Common myeloid progenitor, CD34-positive (primary cell): ENCODE data around the gene TBC1D22A.

Experiments used
- CTCF ChIA-PET: fragments of 350-600 bp; sonication (Branson Sonifier 250); formaldehyde crosslinking; loops from one replicate; lab custom pipeline; 2021; ENCODE audit warnings: antibody characterized with exemption; lab: Charles Lee
- POLR2A ChIA-PET: fragments of 350-600 bp; sonication (Branson Sonifier 250); formaldehyde crosslinking; loops from one replicate; lab custom pipeline; 2021; ENCODE audit warnings: antibody characterized with exemption; lab: Charles Lee
- DNase-seq, 3 donors: peaks; one replicate each; pipeline versions ENCODE4 v3.0.0 to v3.0.0-alpha.2; 2013
- H3K27ac ChIP-seq, 2 experiments: 1 replicate in 1 of 2; 2 replicates in 1 of 2; pipeline ENCODE4 v1.7.0; 2013; ENCODE audit warnings: inconsistent platforms in 2 of 2, low read length in 2 of 2, mild to moderate bottlenecking in 2 of 2, low read depth in 1 of 2, moderate library complexity in 1 of 2; ENCODE audit not compliant: severe bottlenecking in 2 of 2, insufficient read depth in 1 of 2, poor library complexity in 1 of 2
- H3K27me3 ChIP-seq, 5 experiments: replicated peaks in 2 of 5; 1 replicate in 3 of 5; 2 replicates in 2 of 5; pipeline versions ENCODE4 v1.6.1 to v1.7.0; 2013; ENCODE audit warnings: low read length in 4 of 5, mild to moderate bottlenecking in 2 of 5, moderate library complexity in 2 of 5, inconsistent platforms in 1 of 5; ENCODE audit not compliant: insufficient read depth in 5 of 5, control insufficient read depth in 4 of 5
- H3K36me3 ChIP-seq, 4 experiments: 1 replicate in 2 of 4; 2 replicates in 2 of 4; pipeline versions ENCODE4 v1.6.1 to v1.7.0; 2013; ENCODE audit warnings: low read length in 3 of 4, control low read depth in 1 of 4, mild to moderate bottlenecking in 1 of 4; ENCODE audit not compliant: control insufficient read depth in 4 of 4, insufficient read depth in 4 of 4
- H3K4me1 ChIP-seq, 4 experiments: 1 replicate in 3 of 4; 2 replicates in 1 of 4; pipeline versions ENCODE4 v1.6.1 to v1.7.1; 2013; ENCODE audit warnings: low read length in 3 of 4, mild to moderate bottlenecking in 3 of 4, control low read depth in 1 of 4, inconsistent platforms in 1 of 4, moderate library complexity in 1 of 4; ENCODE audit not compliant: control insufficient read depth in 4 of 4, insufficient read depth in 4 of 4; ENCODE audit errors: control extremely low read depth in 1 of 4
- H3K4me3 ChIP-seq, 7 experiments: 1 replicate in 4 of 7; 2 replicates in 3 of 7; pipeline versions ENCODE4 v1.5.1 to v1.7.0; 2013; ENCODE audit warnings: mild to moderate bottlenecking in 7 of 7, low read length in 6 of 7, moderate library complexity in 6 of 7, inconsistent platforms in 2 of 7, low read depth in 2 of 7, control low read depth in 1 of 7; ENCODE audit not compliant: insufficient read depth in 4 of 7, control insufficient read depth in 1 of 7; ENCODE audit errors: extremely low read depth in 1 of 7
- H3K9me3 ChIP-seq, 5 experiments: 1 replicate in 4 of 5; 2 replicates in 1 of 5; pipeline versions ENCODE4 v1.6.1 to v1.7.1; 2013; ENCODE audit warnings: low read length in 4 of 5, mild to moderate bottlenecking in 2 of 5, inconsistent platforms in 1 of 5, low read depth in 1 of 5, moderate library complexity in 1 of 5; ENCODE audit not compliant: control insufficient read depth in 4 of 5, insufficient read depth in 2 of 5; ENCODE audit errors: control extremely low read depth in 1 of 5
- WGBS: methylation state at CpG from one replicate; pipeline ENCODE4 v1.1.5; 2013; ENCODE audit not compliant: insufficient coverage; 5-methylcytosine and 5-hydroxymethylcytosine counted together

Gene TBC1D22A

GRCh38 chr22:47146391-47146790 is 383.9 kb downstream of the TBC1D22A start:
- no peaks in the 10 kb centered on the region for H3K27me3 ChIP-seq
- no peaks in the 10 kb centered on the region for H3K9me3 ChIP-seq
- H3K4me3 ChIP-seq = no peak overlapping the region
- peaks cover 0 to 3% (median 0%) of the 10 kb centered on the region in 4 experiments for H3K36me3 ChIP-seq
- no peak overlapping the region for H3K27ac ChIP-seq
- DNase-seq = no peak
- ChIA-PET CTCF (no interaction called here), POLR2A (no interaction called here)
- 97% methylated on average over 10 of the region's 11 CpGs for WGBS
- H3K4me1 ChIP-seq = peaks cover 0 to 35% (median 11%) of the 10 kb centered on the region in 4 experiments

- POLR2A ChIA-PET = no interaction called here
- DNase-seq = no peak
- WGBS = 96% methylated on average over 16 of the region's 16 CpGs
Measured at GRCh38 chr22:47146941-47147340, 384.5 kb downstream of the TBC1D22A start.

GRCh38 chr22:47147572-47147971 is 385.1 kb downstream of the TBC1D22A start:
- Histone ChIP-seq H3K36me3 (peaks cover 0 to 3% (median 0%) of the 10 kb centered on the region in 4 experiments), H3K9me3 (no peaks in the 10 kb centered on the region), H3K27me3 (no peaks in the 10 kb centered on the region), H3K4me3 (no peak overlapping the region), H3K27ac (no peak overlapping the region), H3K4me1 (peaks cover 0 to 45% (median 13%) of the 10 kb centered on the region in 4 experiments)
- POLR2A ChIA-PET = no interaction called here
- 97% methylated on average over 9 of the region's 13 CpGs for WGBS
- CTCF ChIA-PET = no interaction called here
- no peak for DNase-seq

More at GRCh38 chr22:47146941-47147340, 384.5 kb downstream of the TBC1D22A start:
- CTCF ChIA-PET = no interaction called here
- Histone ChIP-seq H3K36me3 (peaks cover 0 to 3% (median 0%) of the 10 kb centered on the region in 4 experiments), H3K27me3 (no peaks in the 10 kb centered on the region), H3K9me3 (no peaks in the 10 kb centered on the region), H3K27ac (no peak overlapping the region), H3K4me1 (peaks cover 0 to 40% (median 13%) of the 10 kb centered on the region in 4 experiments), H3K4me3 (no peak overlapping the region)

- WGBS = 100% methylated on average over 2 of the region's 3 CpGs
- H3K36me3 ChIP-seq = peaks cover 0 to 3% (median 0%) of the 10 kb centered on the region in 4 experiments
- ChIA-PET POLR2A (no interaction called here), CTCF (no interaction called here)
- peaks cover 0 to 2% (median 0%) of the 10 kb centered on the region in 5 experiments for H3K9me3 ChIP-seq
- no peak for DNase-seq
- H3K27ac ChIP-seq = no peak overlapping the region
- no peaks in the 10 kb centered on the region for H3K27me3 ChIP-seq
- peaks cover 0 to 45% (median 13%) of the 10 kb centered on the region in 4 experiments for H3K4me1 ChIP-seq
- peak overlapping the region in 1 of 7 experiments; percentile 33 for H3K4me3 ChIP-seq
Measured at GRCh38 chr22:47148510-47148909, 386.1 kb downstream of the TBC1D22A start.

GRCh38 chr22:47148956-47149728 is 386.7 kb downstream of the TBC1D22A start:
- CTCF ChIA-PET = no interaction called here
- WGBS = 90% methylated on average over 31 of the region's 31 CpGs
- POLR2A ChIA-PET = no interaction called here

GRCh38 chr22:47149976-47150375 is 387.5 kb downstream of the TBC1D22A start:
- WGBS = 97% methylated on average over 13 of the region's 13 CpGs
- Histone ChIP-seq H3K4me1 (peaks cover 0 to 45% (median 13%) of the 10 kb centered on the region in 4 experiments), H3K27ac (no peak overlapping the region), H3K9me3 (peaks cover 0 to 2% (median 0%) of the 10 kb centered on the region in 5 experiments), H3K36me3 (no peaks in the 10 kb centered on the region), H3K4me3 (no peak overlapping the region), H3K27me3 (no peaks in the 10 kb centered on the region)
- POLR2A ChIA-PET = no interaction called here
- no peak for DNase-seq
- CTCF ChIA-PET = no interaction called here

More at GRCh38 chr22:47148956-47149728, 386.7 kb downstream of the TBC1D22A start:
- Histone ChIP-seq H3K27ac (no peak overlapping the region), H3K4me1 (peaks cover 0 to 45% (median 13%) of the 10 kb centered on the region in 4 experiments), H3K9me3 (peaks cover 0 to 2% (median 0%) of the 10 kb centered on the region in 5 experiments), H3K27me3 (no peaks in the 10 kb centered on the region), H3K4me3 (peak overlapping the region in 1 of 7 experiments; percentile 33), H3K36me3 (no peaks in the 10 kb centered on the region)
- DNase-seq = no peak

- no peak overlapping the region for H3K4me3 ChIP-seq
- CTCF ChIA-PET = no interaction called here
- WGBS = 96% methylated on average over 14 of the region's 21 CpGs
- POLR2A ChIA-PET = no interaction called here
- no peak for DNase-seq
- no peaks in the 10 kb centered on the region for H3K27me3 ChIP-seq
- H3K4me1 ChIP-seq = peaks cover 0 to 45% (median 13%) of the 10 kb centered on the region in 4 experiments
- H3K36me3 ChIP-seq = no peaks in the 10 kb centered on the region
- H3K9me3 ChIP-seq = peaks cover 0 to 2% (median 0%) of the 10 kb centered on the region in 5 experiments
- H3K27ac ChIP-seq = no peak overlapping the region
Measured at GRCh38 chr22:47150426-47150825, 388.0 kb downstream of the TBC1D22A start.
